MM.1S (cell line): ENCODE data around the gene SOX10.

Source experiments
- DNase-seq: peaks from one replicate; pipeline ENCODE4 v3.0.0-alpha.2; 2015
- H2AFZ ChIP-seq: fragments of 300-600 bp; sonication (generic); 2 replicates; pipeline ENCODE4 v1.6.0; 2016; ENCODE audit warnings: antibody characterized with exemption, low read length
- H3F3A ChIP-seq: fragments of 300-600 bp; sonication (generic); 2 replicates; pipeline ENCODE4 v1.6.1; 2016; ENCODE audit warnings: mild to moderate bottlenecking, antibody characterized with exemption, low read length, moderate library complexity, mixed read lengths; ENCODE audit not compliant: insufficient read depth
- H3K27ac ChIP-seq: fragments of 300-600 bp; sonication (generic); 2 replicates; pipeline ENCODE4 v1.5.1; 2016; ENCODE audit warnings: mild to moderate bottlenecking, low read length
- H3K27me3 ChIP-seq: fragments of 300-600 bp; sonication (generic); replicated peaks from 2 replicates; pipeline ENCODE4 v1.6.0; 2016; ENCODE audit warnings: low read length; ENCODE audit not compliant: insufficient read depth
- H3K36me3 ChIP-seq: fragments of 300-600 bp; sonication (generic); replicated peaks from 2 replicates; pipeline ENCODE4 v1.6.1; 2016; ENCODE audit warnings: mild to moderate bottlenecking, low read length, mixed read lengths; ENCODE audit not compliant: insufficient read depth
- H3K4me1 ChIP-seq: fragments of 300-600 bp; sonication (generic); 2 replicates; pipeline ENCODE4 v1.6.1; 2016; ENCODE audit warnings: low read length, mixed read lengths
- H3K4me2 ChIP-seq: fragments of 300-600 bp; sonication (generic); 2 replicates; pipeline ENCODE4 v1.6.0; 2016; ENCODE audit warnings: low read depth, low read length
- H3K4me3 ChIP-seq: fragments of 300-600 bp; sonication (generic); 2 replicates; pipeline ENCODE4 v1.5.1; 2016; ENCODE audit warnings: low read length, mixed read lengths
- H3K79me2 ChIP-seq: fragments of 300-600 bp; sonication (generic); 2 replicates; pipeline ENCODE4 v1.6.1; 2016; ENCODE audit warnings: mixed run types, low read length, mixed read lengths
- H3K9ac ChIP-seq: fragments of 300-600 bp; sonication (generic); 2 replicates; pipeline ENCODE4 v1.6.1; 2016; ENCODE audit warnings: low read length, mixed read lengths
- H3K9me2 ChIP-seq: fragments of 300-600 bp; sonication (generic); replicated peaks from 2 replicates; pipeline ENCODE4 v1.6.1; 2016; ENCODE audit warnings: mild to moderate bottlenecking, low read length, mixed read lengths; ENCODE audit not compliant: insufficient read depth
- H3K9me3 ChIP-seq: fragments of 300-600 bp; sonication (generic); replicated peaks from 2 replicates; pipeline ENCODE4 v1.6.1; 2016; ENCODE audit warnings: mild to moderate bottlenecking, low read length, mixed read lengths; ENCODE audit not compliant: insufficient read depth
- H4K20me1 ChIP-seq: fragments of 300-600 bp; sonication (generic); 2 replicates; pipeline ENCODE4 v1.6.1; 2016; ENCODE audit warnings: mild to moderate bottlenecking, low read length, moderate library complexity, mixed read lengths; ENCODE audit not compliant: insufficient read depth
- CTCF ChIP-seq: fragments of 300-600 bp; sonication (generic); IDR thresholded peaks from 2 replicates; pipeline ENCODE4 v1.5.1; 2016; ENCODE audit warnings: antibody characterized with exemption, low read length, mixed read lengths
- EZH2 ChIP-seq: fragments of 300-600 bp; sonication (generic); optimal IDR thresholded peaks from 2 replicates; pipeline ENCODE3; 2017; ENCODE audit warnings: low read depth, mild to moderate bottlenecking, antibody characterized with exemption, low read length, mixed read lengths
- EZH2phosphoT487 ChIP-seq: fragments of 300-600 bp; sonication (generic); IDR thresholded peaks from 2 replicates; pipeline ENCODE4 v1.6.1; 2018; ENCODE audit warnings: antibody characterized with exemption, low read length

The SOX10 gene

GRCh38 chr22:37967637-37968451 lies 16.5 kb downstream of the SOX10 start:
- Histone ChIP-seq H3K4me3 (no peak overlapping the region), H4K20me1 (no peaks in the 10 kb centered on the region), H3K9ac (no peak overlapping the region), H3K4me2 (no peak overlapping the region), H2AFZ (no peak overlapping the region), H3K27ac (no peak overlapping the region), H3F3A (no peaks in the 10 kb centered on the region; the same call in 1 of the 2 replicates), H3K9me3 (no peaks in the 10 kb centered on the region), H3K36me3 (no peaks in the 10 kb centered on the region), H3K9me2 (no peaks in the 10 kb centered on the region), H3K79me2 (peaks cover 8% of the 10 kb centered on the region), H3K27me3 (no peaks in the 10 kb centered on the region), H3K4me1 (0 out of 2 replicates have a peak, but pooled peaks cover 3% of the 10 kb centered on the region)
- DNase-seq: no peak
- TF ChIP-seq EZH2: no peak
- no peak for TF ChIP-seq EZH2phosphoT487
- no peak for TF ChIP-seq CTCF

- Histone ChIP-seq H4K20me1 (no peaks in the 10 kb centered on the region), H3K9me2 (no peaks in the 10 kb centered on the region), H3K27ac (no peak overlapping the region), H2AFZ (no peak overlapping the region), H3K4me2 (no peak overlapping the region), H3K9me3 (no peaks in the 10 kb centered on the region), H3K79me2 (peaks cover 8% of the 10 kb centered on the region), H3F3A (no peaks in the 10 kb centered on the region; the same call in 1 of the 2 replicates), H3K4me1 (0 out of 2 replicates have a peak, but pooled peaks cover 3% of the 10 kb centered on the region), H3K36me3 (no peaks in the 10 kb centered on the region; the same call in 1 of the 2 replicates), H3K9ac (no peak overlapping the region), H3K4me3 (no peak overlapping the region), H3K27me3 (no peaks in the 10 kb centered on the region)
- no peak for DNase-seq
- TF ChIP-seq EZH2phosphoT487 (no peak), CTCF (no peak), EZH2 (no peak)
Observed at GRCh38 chr22:37967147-37967546, 17.2 kb downstream of the SOX10 start.

GRCh38 chr22:37965940-37966664 lies 18.3 kb downstream of the SOX10 start:
- Histone ChIP-seq H3K9ac (no peak overlapping the region), H3K27me3 (no peaks in the 10 kb centered on the region), H2AFZ (no peak overlapping the region), H3K9me2 (no peaks in the 10 kb centered on the region), H3K4me3 (no peak overlapping the region), H3K36me3 (peaks cover 2% of the 10 kb centered on the region; the same call in 1 of the 2 replicates), H3K79me2 (peaks cover 9% of the 10 kb centered on the region), H3K27ac (no peak overlapping the region), H4K20me1 (no peaks in the 10 kb centered on the region), H3K4me2 (no peak overlapping the region), H3F3A (no peaks in the 10 kb centered on the region; the same call in 1 of the 2 replicates), H3K9me3 (no peaks in the 10 kb centered on the region), H3K4me1 (0 out of 2 replicates have a peak, but pooled peaks cover 3% of the 10 kb centered on the region)
- TF ChIP-seq EZH2phosphoT487 (no peak), EZH2 (no peak), CTCF (no peak)
- no peak for DNase-seq
